K562 (cell line): Measurements from ENCODE around the gene ABCB9. TPM values are rescaled to one million over a fixed set of nuclear protein-coding genes. Genes with fewer than 3 reads are reported as not detected.
A peak's percentile ranks its signal among the peaks of the same experiment; 100 is the strongest.

ENCODE experiments used
- CCAR2 ChIP-seq: fragments of 200-400 bp; formaldehyde crosslinking; IDR thresholded peaks from 2 replicates; pipeline ENCODE4 v1.6.1; 2017; ENCODE audit warnings: mild to moderate bottlenecking, low read depth, low read length
- CEBPB ChIP-seq: fragments of 450-650 bp; IDR thresholded peaks from 2 replicates; pipeline ENCODE4 v1.6.1; 2016; ENCODE audit warnings: missing genetic modification characterization, missing compliant biosample characterization
- COPS2 ChIP-seq: fragments of 450-650 bp; conservative IDR thresholded peaks from 2 replicates; pipeline ENCODE4 v1.6.1; 2016; ENCODE audit warnings: mild to moderate bottlenecking, moderate library complexity
- CREBBP ChIP-seq: IDR thresholded peaks from one replicate; pipeline ENCODE4 v1.6.1; 2012; ENCODE audit warnings: low read depth, mild to moderate bottlenecking, control low read depth, inconsistent platforms, low read length
- HLTF ChIP-seq: fragments of 450-650 bp; IDR thresholded peaks from 2 replicates; pipeline ENCODE4 v1.6.1; 2016
- RBM25 ChIP-seq: fragments of 200-400 bp; formaldehyde crosslinking; IDR thresholded peaks from 2 replicates; pipeline ENCODE4 v1.6.1; 2018; ENCODE audit warnings: low read length, low read depth, moderate library complexity; ENCODE audit not compliant: severe bottlenecking
- REST ChIP-seq, 2 experiments: fragments of 450-650 bp; formaldehyde crosslinking in 1 of 2; IDR thresholded peaks; 2 replicates each; pipeline versions ENCODE4 v1.4.0 to v1.6.1; 2014 to 2020; ENCODE audit warnings: mild to moderate bottlenecking in 2 of 2, borderline replicate concordance in 1 of 2, low read depth in 1 of 2
- SRSF9 ChIP-seq: fragments of 200-400 bp; formaldehyde crosslinking; IDR thresholded peaks from 2 replicates; pipeline ENCODE4 v1.6.1; 2017; ENCODE audit warnings: low read depth, low read length, borderline replicate concordance
- TBP ChIP-seq: optimal IDR thresholded peaks from 2 replicates; pipeline ENCODE3; 2011; ENCODE audit warnings: low read depth, low read length, improper control_type of control experiment
- THAP12 ChIP-seq: fragments of 250-450 bp; sonication (Bioruptor Pico); IDR thresholded peaks from 2 replicates; pipeline ENCODE4 v1.9.0; 2021; ENCODE audit warnings: mild to moderate bottlenecking, inconsistent platforms
- XRCC5 ChIP-seq: fragments of 200-400 bp; formaldehyde crosslinking; IDR thresholded peaks from 2 replicates; pipeline ENCODE4 v1.6.1; 2017; ENCODE audit warnings: low read depth, mild to moderate bottlenecking, low read length
- ZNF609 ChIP-seq: sonication (generic); formaldehyde crosslinking; IDR thresholded peaks from 2 replicates; pipeline ENCODE4 v1.8.1; 2023; ENCODE audit warnings: missing genetic modification reagents, mild to moderate bottlenecking, borderline replicate concordance
- polyA plus RNA-seq, 8 experiments: library from polyadenylated mRNA; depleted of rRNA in 4 of 8; stranded (reverse) in 5 of 8; unstranded in 3 of 8; fragments of >200 nt; fragmentation: Nextera tagmentation in 2 of 8; fragmentation: Illumina TruSeq in 1 of 8; extraction: Ambion mirVana in 2 of 8; extraction: Trizol in 1 of 8; gene quantifications; 2 replicates each; pipeline versions ENCODE4 v1.2.1 to v1.2.3, GENCODE V29; 2011 to 2014; ENCODE audit warnings: inconsistent platforms in 1 of 8, missing spikeins in 1 of 8
- total RNA-seq, 7 experiments: library from RNA; depleted of rRNA in 6 of 7; stranded (reverse); fragments of >200 nt in 6 of 7; fragmentation: Illumina TruSeq in 2 of 7; extraction: Trizol in 2 of 7; gene quantifications; 2 replicates each; pipeline versions ENCODE4 v1.2.1 to v1.2.3, GENCODE V29; 2011 to 2021; ENCODE audit warnings: low replicate concordance in 1 of 7

ABCB9 gene
- total and polyA plus RNA-seq, 9 of the 15 experiments (the other 6 are each of a cell fraction or from before 2014, with no cell fraction given): 0.20 to 12.6 (median 6.2) TPM

- TF ChIP-seq REST (IDR thresholded peaks at IDR 0.05; ENCODE audit: borderline replicate concordance) (no peak), REST (CRISPR knock-in tag; IDR thresholded peaks at IDR 0.05; ENCODE audit: low read depth) (no peak), ZNF609 (CRISPR knock-in tag) (no peak), THAP12 (no peak), XRCC5 (no peak), CCAR2 (no peak), COPS2 (no peak), TBP (no peak), SRSF9 (no peak), RBM25 (peak; percentile 86), HLTF (0 out of 2 replicates have a peak, but pooled peaks have one; percentile 39), CEBPB (tag) (0 out of 2 replicates have a peak, but pooled peaks have one; percentile 19), CREBBP (no peak)
Measured at GRCh38 chr12:122937622-122938091, 28.6 kb downstream of the ABCB9 start (continued).
